Hepatocyte (in vitro differentiated cells): ENCODE measurements around the gene LAMTOR1. TPM values are rescaled to one million over a fixed set of nuclear protein-coding genes. Genes with fewer than 3 reads are reported as not detected.
"Not testable (repeated sequence)": the region's sequence is repeated elsewhere in the genome, so short reads cannot be mapped to it uniquely, and the experiment has no call there.

Experiments used
- DNase-seq: peaks from one replicate; pipeline ENCODE4 v3.0.0-alpha.2; 2016; ENCODE audit warnings: low spot score
- H2AFZ ChIP-seq: fragments of 200-600 bp; sonication (generic); 2 replicates; pipeline ENCODE4 v1.6.0; 2016; ENCODE audit warnings: antibody characterized with exemption, mild to moderate bottlenecking
- H3K27ac ChIP-seq: fragments of 200-600 bp; sonication (generic); 2 replicates; pipeline ENCODE4 v1.5.1; 2016; ENCODE audit warnings: mild to moderate bottlenecking
- H3K27me3 ChIP-seq: fragments of 200-600 bp; sonication (generic); 2 replicates; pipeline ENCODE4 v1.6.1; 2016
- H3K36me3 ChIP-seq: fragments of 200-600 bp; sonication (generic); replicated peaks from 2 replicates; pipeline ENCODE4 v1.5.1; 2016; ENCODE audit warnings: low read depth; ENCODE audit not compliant: insufficient read depth
- H3K4me1 ChIP-seq: fragments of 200-600 bp; sonication (generic); 2 replicates; pipeline ENCODE4 v1.5.1; 2016; ENCODE audit warnings: mild to moderate bottlenecking, moderate library complexity; ENCODE audit not compliant: insufficient read depth
- H3K4me2 ChIP-seq: fragments of 200-600 bp; sonication (generic); 2 replicates; pipeline ENCODE4 v1.6.0; 2016
- H3K4me3 ChIP-seq: fragments of 200-600 bp; sonication (generic); 2 replicates; pipeline ENCODE4 v1.5.1; 2016; ENCODE audit warnings: mild to moderate bottlenecking
- H3K79me2 ChIP-seq: fragments of 200-600 bp; sonication (generic); 2 replicates; pipeline ENCODE4 v1.6.0; 2017; ENCODE audit warnings: mild to moderate bottlenecking
- H3K9me2 ChIP-seq: fragments of 200-600 bp; sonication (generic); replicated peaks from 2 replicates; pipeline ENCODE4 v1.6.0; 2017; ENCODE audit warnings: mild to moderate bottlenecking; ENCODE audit not compliant: insufficient read depth
- H3K9me3 ChIP-seq: fragments of 200-600 bp; sonication (generic); 2 replicates; pipeline ENCODE4 v1.5.1; 2016; ENCODE audit warnings: low read depth, mild to moderate bottlenecking
- H4K20me1 ChIP-seq: fragments of 200-600 bp; sonication (generic); 2 replicates; pipeline ENCODE4 v1.6.0; 2016; ENCODE audit warnings: mild to moderate bottlenecking; ENCODE audit not compliant: insufficient read depth, poor library complexity, severe bottlenecking
- EZH2 ChIP-seq: fragments of 200-600 bp; sonication (generic); IDR thresholded peaks from 2 replicates; pipeline ENCODE4 v1.6.1; 2016; ENCODE audit warnings: antibody characterized with exemption, mild to moderate bottlenecking, borderline replicate concordance
- EZH2phosphoT487 ChIP-seq: fragments of 200-600 bp; sonication (generic); IDR thresholded peaks from one replicate; pipeline ENCODE4 v1.6.1; 2018; ENCODE audit warnings: antibody characterized with exemption, mild to moderate bottlenecking, low read depth, moderate library complexity; ENCODE audit not compliant: unreplicated experiment, severe bottlenecking
- WGBS: methylation state at CpG from one replicate; pipeline ENCODE4 v1.1.6; 2016; ENCODE audit warnings: low lambda C conversion rate; ENCODE audit errors: missing lambda C conversion rate; 5-methylcytosine and 5-hydroxymethylcytosine counted together
- polyA plus RNA-seq: library from polyadenylated mRNA; unstranded; fragments of >200 nt; fragmentation: Nextera tagmentation; extraction: Ambion mirVana; gene quantifications from 2 replicates; pipeline ENCODE4 v1.2.1, GENCODE V29; 2016
- total RNA-seq: library from RNA; depleted of rRNA; stranded (reverse); fragments of >200 nt; gene quantifications from 2 replicates; pipeline ENCODE4 v1.2.3, GENCODE V29; 2014
- TF ChIP-seq, protein P1 (sequence below): fragments of 200-600 bp; sonication (generic); IDR thresholded peaks from 2 replicates; pipeline ENCODE4 v1.5.1; 2016; ENCODE audit warnings: antibody characterized with exemption, mild to moderate bottlenecking; ENCODE audit not compliant: poor library complexity

LAMTOR1 gene
- total and polyA plus RNA-seq, 2 experiments from 2014 or later: 109 to 181 TPM

DNA sequence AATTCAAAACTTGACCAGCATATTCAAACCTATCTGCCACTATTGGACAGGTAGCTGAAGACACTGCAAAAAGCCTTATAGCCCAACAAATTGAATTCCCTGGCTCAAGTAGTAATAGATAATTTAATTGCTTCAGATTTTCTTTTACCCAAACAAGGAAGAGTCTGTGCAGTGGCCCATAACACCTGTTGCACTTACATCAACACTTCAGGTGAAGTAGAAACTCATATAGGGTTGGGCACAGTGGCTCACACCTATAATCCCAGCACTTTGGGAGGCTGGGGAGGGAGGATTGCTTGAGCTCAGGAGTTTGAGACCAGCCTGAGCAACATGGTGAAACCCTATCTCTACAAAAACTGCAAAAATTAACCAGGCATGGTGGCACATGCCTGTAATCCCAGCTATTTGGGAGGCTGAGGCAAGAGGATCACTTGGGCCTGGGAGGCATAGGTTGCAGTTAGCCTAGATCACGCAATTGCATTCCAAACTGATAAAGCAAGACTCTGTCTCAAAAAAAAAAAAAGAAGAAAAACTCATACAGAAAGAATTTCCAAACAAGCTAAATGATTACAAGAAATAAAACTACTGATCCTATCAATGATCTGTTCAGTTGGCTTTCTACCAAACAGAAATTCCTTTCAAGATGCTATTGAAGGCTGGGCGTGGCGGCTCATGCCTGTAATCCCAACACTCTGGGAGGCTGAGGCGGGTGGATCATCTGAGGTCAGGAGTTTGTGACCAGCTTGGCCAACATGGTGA, 41.9 kb upstream of the LAMTOR1 start:
- H3K4me2 ChIP-seq: no peak overlapping the region
- H3K36me3 ChIP-seq: no peaks in the 10 kb centered on the region
- H3K27ac ChIP-seq: no peak overlapping the region
- H3K4me3 ChIP-seq: no peak overlapping the region
- H3K4me1 ChIP-seq: no peaks in the 10 kb centered on the region
- no peaks in the 10 kb centered on the region for H3K79me2 ChIP-seq
- no peaks in the 10 kb centered on the region for H4K20me1 ChIP-seq
- H3K9me3 ChIP-seq: no peaks in the 10 kb centered on the region
- TF ChIP-seq, protein P1, sequence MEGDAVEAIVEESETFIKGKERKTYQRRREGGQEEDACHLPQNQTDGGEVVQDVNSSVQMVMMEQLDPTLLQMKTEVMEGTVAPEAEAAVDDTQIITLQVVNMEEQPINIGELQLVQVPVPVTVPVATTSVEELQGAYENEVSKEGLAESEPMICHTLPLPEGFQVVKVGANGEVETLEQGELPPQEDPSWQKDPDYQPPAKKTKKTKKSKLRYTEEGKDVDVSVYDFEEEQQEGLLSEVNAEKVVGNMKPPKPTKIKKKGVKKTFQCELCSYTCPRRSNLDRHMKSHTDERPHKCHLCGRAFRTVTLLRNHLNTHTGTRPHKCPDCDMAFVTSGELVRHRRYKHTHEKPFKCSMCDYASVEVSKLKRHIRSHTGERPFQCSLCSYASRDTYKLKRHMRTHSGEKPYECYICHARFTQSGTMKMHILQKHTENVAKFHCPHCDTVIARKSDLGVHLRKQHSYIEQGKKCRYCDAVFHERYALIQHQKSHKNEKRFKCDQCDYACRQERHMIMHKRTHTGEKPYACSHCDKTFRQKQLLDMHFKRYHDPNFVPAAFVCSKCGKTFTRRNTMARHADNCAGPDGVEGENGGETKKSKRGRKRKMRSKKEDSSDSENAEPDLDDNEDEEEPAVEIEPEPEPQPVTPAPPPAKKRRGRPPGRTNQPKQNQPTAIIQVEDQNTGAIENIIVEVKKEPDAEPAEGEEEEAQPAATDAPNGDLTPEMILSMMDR: no peak
- TF ChIP-seq EZH2phosphoT487 (no peak), EZH2 (no peak)
- WGBS: 86% methylated on average over 4 of the region's 4 CpGs
- no peaks in the 10 kb centered on the region for H3K27me3 ChIP-seq
- no peak for DNase-seq
- no peak overlapping the region for H2AFZ ChIP-seq
- no peaks in the 10 kb centered on the region for H3K9me2 ChIP-seq

DNA sequence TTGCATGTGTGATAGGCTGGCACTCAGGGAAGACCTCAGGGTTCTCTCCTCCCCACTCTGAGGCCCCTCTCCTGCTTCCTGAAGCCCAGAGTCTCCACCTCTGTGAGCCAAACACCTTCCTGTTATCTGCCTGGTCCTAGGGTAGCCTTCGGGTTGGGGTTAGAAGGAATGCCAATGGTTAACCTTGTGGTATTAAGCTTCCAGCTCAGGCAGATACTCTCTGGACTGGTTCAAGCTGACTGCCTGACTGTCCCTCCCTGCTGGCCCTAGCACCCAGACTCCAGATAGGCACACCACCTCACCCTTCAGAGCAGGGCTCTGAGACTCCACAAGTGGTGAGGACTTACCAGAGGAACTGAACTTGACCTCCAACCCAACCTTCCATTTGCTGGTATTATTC, 39.4 kb upstream of the LAMTOR1 start:
- not testable (repeated sequence) for H3K4me3 ChIP-seq, H3K9me3 ChIP-seq, H3K36me3 ChIP-seq, H3K27ac ChIP-seq, H3K9me2 ChIP-seq, H2AFZ ChIP-seq, H3K27me3 ChIP-seq, H3K4me2 ChIP-seq, H3K4me1 ChIP-seq, DNase-seq, H3K79me2 ChIP-seq, H4K20me1 ChIP-seq
- 78% methylated on average over 1 of the region's 1 CpG for WGBS

DNA sequence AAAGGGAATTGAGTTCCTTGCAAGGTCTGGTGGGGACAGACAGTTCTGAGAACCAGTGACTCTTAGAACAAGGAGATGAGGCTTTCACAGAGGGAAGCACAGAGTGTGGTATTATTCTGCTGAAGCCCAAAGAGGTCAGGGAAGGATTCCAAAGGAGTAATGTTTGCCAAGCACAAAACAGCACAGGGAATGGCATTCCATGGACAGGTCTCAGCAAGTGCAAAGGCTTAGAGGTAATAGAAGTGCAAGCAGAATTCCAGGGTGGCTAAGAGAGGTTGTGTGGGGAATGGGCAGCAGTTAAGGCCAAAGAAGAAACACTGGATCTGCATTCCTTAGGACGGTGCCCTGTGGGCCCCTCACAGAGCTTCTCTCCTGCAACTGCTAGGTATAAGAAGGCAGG, 39.0 kb upstream of the LAMTOR1 start:
- H2AFZ ChIP-seq, H3K36me3 ChIP-seq, H3K27ac ChIP-seq, H3K79me2 ChIP-seq, H3K4me2 ChIP-seq, H3K27me3 ChIP-seq, H3K4me1 ChIP-seq, H4K20me1 ChIP-seq, H3K4me3 ChIP-seq, DNase-seq, H3K9me2 ChIP-seq, H3K9me3 ChIP-seq: not testable (repeated sequence)
- 29% methylated on average over 1 of the region's 1 CpG for WGBS

GRCh38 chr11:72141066-72141465, 38.0 kb upstream of the LAMTOR1 start:
- H3K36me3 ChIP-seq: no peaks in the 10 kb centered on the region
- DNase-seq: no peak
- no peaks in the 10 kb centered on the region for H3K9me3 ChIP-seq
- no peak overlapping the region for H3K4me2 ChIP-seq
- TF ChIP-seq EZH2 (no peak), EZH2phosphoT487 (no peak)
- TF ChIP-seq, protein P1: no peak
- no peaks in the 10 kb centered on the region for H3K9me2 ChIP-seq
- no peak overlapping the region for H2AFZ ChIP-seq
- no peaks in the 10 kb centered on the region for H3K4me1 ChIP-seq
- no peaks in the 10 kb centered on the region for H4K20me1 ChIP-seq
- H3K27me3 ChIP-seq: no peaks in the 10 kb centered on the region
- no peak overlapping the region for H3K4me3 ChIP-seq
- WGBS: 72% methylated on average over 3 of the region's 3 CpGs
- H3K27ac ChIP-seq: no peak overlapping the region
- no peaks in the 10 kb centered on the region for H3K79me2 ChIP-seq
